Measurements from ENCODE around the gene CD72.
A peak's percentile ranks its signal among the peaks of the same experiment; 100 is the strongest.
"Not testable (repeated sequence)": the region's sequence is repeated elsewhere in the genome, so short reads cannot be mapped to it uniquely, and the experiment has no call there.

The CD72 gene

DNA sequence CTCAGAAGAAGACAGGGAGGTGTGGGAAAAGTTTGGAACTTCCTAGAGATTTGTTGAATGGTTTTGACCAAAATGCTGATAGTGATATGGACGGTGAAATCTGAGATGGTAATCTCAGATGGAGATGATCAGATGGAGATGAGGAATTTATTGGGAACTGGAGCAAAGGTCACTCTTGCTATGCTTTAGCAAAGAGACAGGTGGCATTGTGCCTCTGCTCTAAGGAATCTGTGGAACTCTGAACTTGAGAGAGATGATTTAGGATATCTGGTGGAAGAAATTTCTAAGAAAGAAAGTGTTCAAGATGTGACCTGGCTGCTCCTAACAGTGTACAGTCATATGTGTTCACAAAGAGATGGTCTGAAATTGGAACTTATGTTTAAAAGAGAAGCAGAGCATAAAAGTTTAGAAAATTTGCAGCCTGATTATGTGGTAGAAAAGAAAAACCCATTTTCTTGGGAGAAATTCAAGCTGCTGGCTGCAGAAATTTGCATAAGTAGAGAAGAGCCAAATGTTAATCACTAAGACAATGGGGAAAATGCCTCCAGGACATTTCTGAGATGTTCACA, 38.5 kb downstream of the CD72 start:
- CTCF ChIA-PET, result not testable (repeated sequence)
- 100% methylated on average over 1 of the region's 1 CpG for WGBS (ENCODE audit: insufficient coverage)

GRCh38 chr9:35579130-35579529, 39.1 kb downstream of the CD72 start:
- Histone ChIP-seq H3K4me1 (ENCODE audit: control extremely low read depth in 1 of 4, control insufficient read depth in 4 of 4, insufficient read depth in 4 of 4, low read length in 3 of 4) (no peaks in the 10 kb centered on the region), H3K4me3 (ENCODE audit: control insufficient read depth in 1 of 7, extremely low read depth in 1 of 7, insufficient read depth in 4 of 7, low read depth in 2 of 7, low read length in 6 of 7) (no peak overlapping the region), H3K27me3 (replicated peaks in 2 of 5; ENCODE audit: control insufficient read depth in 4 of 5, insufficient read depth in 5 of 5, low read length in 4 of 5) (no peaks in the 10 kb centered on the region), H3K27ac (ENCODE audit: insufficient read depth in 1 of 2, low read depth in 1 of 2, low read length in 2 of 2, poor library complexity in 1 of 2, severe bottlenecking in 2 of 2) (no peak overlapping the region), H3K36me3 (ENCODE audit: control insufficient read depth in 4 of 4, insufficient read depth in 4 of 4, low read length in 3 of 4) (peaks cover 0 to 3% (median 0%) of the 10 kb centered on the region in 4 experiments), H3K9me3 (ENCODE audit: control extremely low read depth in 1 of 5, control insufficient read depth in 4 of 5, insufficient read depth in 2 of 5, low read depth in 1 of 5, low read length in 4 of 5) (peaks cover 0 to 29% (median 15%) of the 10 kb centered on the region in 5 experiments)
- ChIA-PET POLR2A (no interaction called here), CTCF (interaction anchor here (1.3 to 3.0 kb wide), 2 partner anchors 16 to 25 kb away, joined by 3 to 7 read pairs; a partner anchor contains a TSS)
- 100% methylated on average over 1 of the region's 1 CpG for WGBS (ENCODE audit: insufficient coverage)
- no peak for DNase-seq

More for the DNA sequence above, 38.5 kb downstream of the CD72 start:
- H3K27ac ChIP-seq (ENCODE audit: insufficient read depth in 1 of 2, low read depth in 1 of 2, low read length in 2 of 2, poor library complexity in 1 of 2, severe bottlenecking in 2 of 2); H3K36me3 ChIP-seq (ENCODE audit: control insufficient read depth in 4 of 4, insufficient read depth in 4 of 4, low read length in 3 of 4); H3K4me3 ChIP-seq (ENCODE audit: control insufficient read depth in 1 of 7, extremely low read depth in 1 of 7, insufficient read depth in 4 of 7, low read depth in 2 of 7, low read length in 6 of 7); H3K4me1 ChIP-seq (ENCODE audit: control extremely low read depth in 1 of 4, control insufficient read depth in 4 of 4, insufficient read depth in 4 of 4, low read length in 3 of 4); H3K27me3 ChIP-seq (replicated peaks in 2 of 5; ENCODE audit: control insufficient read depth in 4 of 5, insufficient read depth in 5 of 5, low read length in 4 of 5); POLR2A ChIA-PET; DNase-seq: not testable (repeated sequence)
- peaks cover 0 to 29% (median 15%) of the 10 kb centered on the region in 5 experiments for H3K9me3 ChIP-seq (ENCODE audit: control extremely low read depth in 1 of 5, control insufficient read depth in 4 of 5, insufficient read depth in 2 of 5, low read depth in 1 of 5, low read length in 4 of 5)

- H3K36me3 ChIP-seq (ENCODE audit: control insufficient read depth in 4 of 4, insufficient read depth in 4 of 4, low read length in 3 of 4), result peaks cover 0 to 3% (median 0%) of the 10 kb centered on the region in 4 experiments
- H3K4me3 ChIP-seq (ENCODE audit: control insufficient read depth in 1 of 7, extremely low read depth in 1 of 7, insufficient read depth in 4 of 7, low read depth in 2 of 7, low read length in 6 of 7), result no peak overlapping the region
- 87% methylated on average over 4 of the region's 5 CpGs for WGBS (ENCODE audit: insufficient coverage)
- H3K27ac ChIP-seq (ENCODE audit: insufficient read depth in 1 of 2, low read depth in 1 of 2, low read length in 2 of 2, poor library complexity in 1 of 2, severe bottlenecking in 2 of 2), result no peak overlapping the region
- ChIA-PET POLR2A (no interaction called here), CTCF (interaction anchor here (3.0 kb wide), 1 partner anchor 24 kb away, joined by 7 read pairs; no protein-coding TSS in a partner anchor)
- H3K4me1 ChIP-seq (ENCODE audit: control extremely low read depth in 1 of 4, control insufficient read depth in 4 of 4, insufficient read depth in 4 of 4, low read length in 3 of 4), result no peaks in the 10 kb centered on the region
- H3K27me3 ChIP-seq (replicated peaks in 2 of 5; ENCODE audit: control insufficient read depth in 4 of 5, insufficient read depth in 5 of 5, low read length in 4 of 5), result no peaks in the 10 kb centered on the region
- peaks cover 0 to 29% (median 13%) of the 10 kb centered on the region in 5 experiments for H3K9me3 ChIP-seq (ENCODE audit: control extremely low read depth in 1 of 5, control insufficient read depth in 4 of 5, insufficient read depth in 2 of 5, low read depth in 1 of 5, low read length in 4 of 5)
- peak in 1 of 3 donors; percentile 20 for DNase-seq
Observed at GRCh38 chr9:35577486-35577885, 40.7 kb downstream of the CD72 start.

DNA sequence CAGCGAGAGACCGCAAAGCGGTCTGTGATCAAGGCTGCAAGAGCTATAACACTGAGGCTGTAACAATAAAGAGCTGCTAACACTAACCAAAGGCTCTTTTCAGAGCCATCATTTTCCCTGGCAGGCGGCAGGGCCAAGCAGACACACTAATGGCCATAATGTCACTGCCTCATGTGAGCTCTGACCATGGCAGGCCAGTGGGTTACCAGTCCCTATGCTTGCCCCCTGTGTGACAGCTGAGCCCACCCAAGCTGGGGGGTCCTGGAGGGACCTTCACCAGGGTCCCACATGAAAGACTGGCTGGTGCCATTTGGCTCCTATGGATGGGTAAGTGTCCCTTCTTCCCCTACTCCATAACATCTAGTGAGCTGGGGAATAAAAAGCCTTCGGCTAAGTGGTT, 42.7 kb downstream of the CD72 start:
- Histone ChIP-seq H3K9me3 (ENCODE audit: control extremely low read depth in 1 of 5, control insufficient read depth in 4 of 5, insufficient read depth in 2 of 5, low read depth in 1 of 5, low read length in 4 of 5) (peaks cover 0 to 14% (median 7%) of the 10 kb centered on the region in 5 experiments), H3K36me3 (ENCODE audit: control insufficient read depth in 4 of 4, insufficient read depth in 4 of 4, low read length in 3 of 4) (peaks cover 0 to 3% (median 0%) of the 10 kb centered on the region in 4 experiments), H3K27me3 (replicated peaks in 2 of 5; ENCODE audit: control insufficient read depth in 4 of 5, insufficient read depth in 5 of 5, low read length in 4 of 5) (no peaks in the 10 kb centered on the region), H3K4me1 (ENCODE audit: control extremely low read depth in 1 of 4, control insufficient read depth in 4 of 4, insufficient read depth in 4 of 4, low read length in 3 of 4) (peaks cover 0 to 4% (median 0%) of the 10 kb centered on the region in 4 experiments), H3K4me3 (ENCODE audit: control insufficient read depth in 1 of 7, extremely low read depth in 1 of 7, insufficient read depth in 4 of 7, low read depth in 2 of 7, low read length in 6 of 7) (no peak overlapping the region), H3K27ac (ENCODE audit: insufficient read depth in 1 of 2, low read depth in 1 of 2, low read length in 2 of 2, poor library complexity in 1 of 2, severe bottlenecking in 2 of 2) (no peak overlapping the region)
- ChIA-PET POLR2A (interaction anchor here (0.6 kb wide), 1 partner anchor 138 kb away, joined by 4 read pairs; no protein-coding TSS in a partner anchor), CTCF (no interaction called here)
- WGBS (ENCODE audit: insufficient coverage), result 100% methylated on average over 5 of the region's 5 CpGs
- DNase-seq, result no peak

DNA sequence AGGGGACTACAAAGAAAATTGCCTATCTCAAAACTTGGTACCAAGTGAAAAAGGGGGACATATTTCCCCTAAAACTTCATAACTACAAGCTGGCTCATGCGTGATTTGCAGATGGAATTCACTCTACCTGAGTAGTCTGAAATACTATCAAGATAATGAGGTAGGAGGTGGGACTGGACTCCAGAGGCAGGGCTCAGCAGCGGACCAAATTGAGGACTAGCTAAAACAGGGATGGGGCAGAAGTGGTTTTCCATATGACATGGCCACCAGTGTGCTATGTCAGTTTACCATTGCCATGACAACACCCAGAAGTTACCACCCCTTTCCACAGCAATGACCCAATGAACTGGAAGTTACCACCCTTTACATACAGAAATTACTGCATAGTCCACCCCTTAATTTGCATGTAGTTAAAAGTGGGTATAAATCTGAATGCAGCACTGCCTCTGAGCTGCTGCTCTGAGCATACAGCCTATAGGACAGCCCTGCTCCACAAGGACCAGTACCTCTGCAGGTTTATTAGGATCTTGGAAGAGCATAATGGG, 43.6 kb downstream of the CD72 start:
- CTCF ChIA-PET, result no interaction called here
- Histone ChIP-seq H3K9me3 (ENCODE audit: control extremely low read depth in 1 of 5, control insufficient read depth in 4 of 5, insufficient read depth in 2 of 5, low read depth in 1 of 5, low read length in 4 of 5) (peaks cover 0 to 6% (median 0%) of the 10 kb centered on the region in 5 experiments), H3K4me3 (ENCODE audit: control insufficient read depth in 1 of 7, extremely low read depth in 1 of 7, insufficient read depth in 4 of 7, low read depth in 2 of 7, low read length in 6 of 7) (no peak overlapping the region), H3K36me3 (ENCODE audit: control insufficient read depth in 4 of 4, insufficient read depth in 4 of 4, low read length in 3 of 4) (no peaks in the 10 kb centered on the region), H3K27ac (ENCODE audit: insufficient read depth in 1 of 2, low read depth in 1 of 2, low read length in 2 of 2, poor library complexity in 1 of 2, severe bottlenecking in 2 of 2) (no peak overlapping the region), H3K4me1 (ENCODE audit: control extremely low read depth in 1 of 4, control insufficient read depth in 4 of 4, insufficient read depth in 4 of 4, low read length in 3 of 4) (peaks cover 0 to 6% (median 2%) of the 10 kb centered on the region in 4 experiments), H3K27me3 (replicated peaks in 2 of 5; ENCODE audit: control insufficient read depth in 4 of 5, insufficient read depth in 5 of 5, low read length in 4 of 5) (no peaks in the 10 kb centered on the region)
- no peak for DNase-seq
- POLR2A ChIA-PET, result no interaction called here
- WGBS (ENCODE audit: insufficient coverage), result 100% methylated on average over 1 of the region's 2 CpGs

DNA sequence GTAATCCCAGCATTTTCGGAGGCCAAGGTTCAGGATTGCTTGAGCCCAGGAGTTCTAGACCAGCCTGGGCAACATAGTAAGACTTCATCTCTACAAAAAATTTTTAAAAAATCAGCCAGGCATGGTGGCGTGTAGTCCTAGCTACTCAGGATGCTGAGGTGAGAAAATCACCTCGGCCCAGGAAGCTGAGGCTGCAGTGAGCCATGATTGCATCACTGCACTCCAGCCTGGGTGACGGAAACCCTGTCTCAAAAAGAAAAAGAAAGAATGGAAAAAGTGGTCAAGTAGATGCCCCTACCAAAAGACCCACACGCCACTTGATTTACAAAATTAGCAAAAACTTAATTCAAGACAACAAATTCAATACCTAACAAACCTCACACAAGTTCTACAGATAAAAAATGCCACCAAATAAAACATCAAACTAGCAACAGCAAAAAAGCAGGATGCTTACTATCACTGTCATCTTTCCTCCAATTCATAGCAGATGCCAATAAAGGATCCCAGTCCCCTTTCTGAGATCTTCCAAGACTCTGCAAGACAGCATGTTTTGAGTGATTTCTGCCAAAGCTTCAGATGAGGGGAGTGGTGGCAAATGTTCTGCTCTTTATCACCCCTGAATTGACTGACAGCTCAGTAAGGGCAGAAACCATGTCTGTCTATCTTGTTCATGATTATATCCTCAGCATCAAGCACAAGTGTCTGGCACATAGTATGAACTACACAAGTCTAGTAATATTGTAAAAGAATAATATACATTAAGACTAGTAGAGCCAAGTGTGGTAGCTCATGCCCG, 47.3 kb downstream of the CD72 start:
- 92% methylated on average over 4 of the region's 6 CpGs for WGBS (ENCODE audit: insufficient coverage)
- Histone ChIP-seq H3K36me3 (ENCODE audit: control insufficient read depth in 4 of 4, insufficient read depth in 4 of 4, low read length in 3 of 4) (no peaks in the 10 kb centered on the region), H3K9me3 (ENCODE audit: control extremely low read depth in 1 of 5, control insufficient read depth in 4 of 5, insufficient read depth in 2 of 5, low read depth in 1 of 5, low read length in 4 of 5) (no peaks in the 10 kb centered on the region), H3K4me3 (ENCODE audit: control insufficient read depth in 1 of 7, extremely low read depth in 1 of 7, insufficient read depth in 4 of 7, low read depth in 2 of 7, low read length in 6 of 7) (no peak overlapping the region), H3K27me3 (replicated peaks in 2 of 5; ENCODE audit: control insufficient read depth in 4 of 5, insufficient read depth in 5 of 5, low read length in 4 of 5) (no peaks in the 10 kb centered on the region), H3K4me1 (ENCODE audit: control extremely low read depth in 1 of 4, control insufficient read depth in 4 of 4, insufficient read depth in 4 of 4, low read length in 3 of 4) (peaks cover 0 to 7% (median 3%) of the 10 kb centered on the region in 4 experiments), H3K27ac (ENCODE audit: insufficient read depth in 1 of 2, low read depth in 1 of 2, low read length in 2 of 2, poor library complexity in 1 of 2, severe bottlenecking in 2 of 2) (no peak overlapping the region)
- DNase-seq, result peak in 1 of 3 donors; percentile 9
- ChIA-PET CTCF (interaction anchor here (1.3 kb wide), 1 partner anchor 21 kb away, joined by 3 read pairs; no protein-coding TSS in a partner anchor), POLR2A (no interaction called here)
